Stimulated activated CD8-positive, alpha-beta memory T cell treated with anti-CD3 and anti-CD28 coated beads, Interleukin-2, amount 100 ng/mL, for 1 hour (primary cell): ENCODE results near the gene IL1RAPL2.

Experiments
- DNase-seq, 2 donors: peaks; one replicate each; pipeline ENCODE4 v3.0.0-alpha.2; 2020; ENCODE audit warnings: low read depth in 2 of 2

The IL1RAPL2 gene

DNA sequence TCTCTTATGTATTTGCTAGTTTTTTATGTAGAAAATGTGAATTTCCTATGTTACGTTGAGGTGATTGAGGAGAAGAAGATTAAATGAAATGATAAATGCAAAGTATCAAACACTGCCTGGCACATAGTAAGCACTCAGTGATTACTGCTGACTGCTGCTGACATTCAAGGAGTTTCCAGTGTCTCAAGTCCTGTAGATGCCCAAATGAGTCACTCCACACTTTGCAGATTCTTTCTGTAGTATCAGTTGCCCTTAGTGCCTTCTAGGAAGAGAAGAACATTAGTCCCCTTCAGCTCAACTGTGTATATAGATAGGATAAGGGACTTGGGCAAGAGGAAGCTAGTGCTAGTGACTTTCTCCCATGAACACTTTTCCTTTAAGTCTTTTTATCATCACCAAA, 895.0 kb downstream of the IL1RAPL2 start:
- DNase-seq = no peak

DNA sequence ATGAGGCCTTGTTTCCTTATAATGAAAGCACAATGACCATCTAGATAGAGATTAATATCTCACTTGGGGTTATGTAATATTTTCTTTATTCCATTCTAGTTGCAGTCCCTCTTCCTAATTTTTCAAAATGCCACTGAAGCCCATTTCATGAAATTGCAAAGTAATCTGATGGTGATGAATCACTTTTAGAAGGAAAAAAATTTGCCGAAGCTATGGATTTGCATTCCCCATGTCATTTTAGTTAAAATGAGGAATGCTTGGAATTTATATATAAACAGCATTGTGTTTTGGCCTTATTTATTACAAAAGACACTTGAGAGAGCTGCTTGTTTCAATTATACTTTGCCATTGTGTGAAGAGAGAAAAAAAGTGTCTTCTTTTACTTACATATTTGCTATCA, 896.2 kb downstream of the IL1RAPL2 start:
- DNase-seq = no peak

DNA sequence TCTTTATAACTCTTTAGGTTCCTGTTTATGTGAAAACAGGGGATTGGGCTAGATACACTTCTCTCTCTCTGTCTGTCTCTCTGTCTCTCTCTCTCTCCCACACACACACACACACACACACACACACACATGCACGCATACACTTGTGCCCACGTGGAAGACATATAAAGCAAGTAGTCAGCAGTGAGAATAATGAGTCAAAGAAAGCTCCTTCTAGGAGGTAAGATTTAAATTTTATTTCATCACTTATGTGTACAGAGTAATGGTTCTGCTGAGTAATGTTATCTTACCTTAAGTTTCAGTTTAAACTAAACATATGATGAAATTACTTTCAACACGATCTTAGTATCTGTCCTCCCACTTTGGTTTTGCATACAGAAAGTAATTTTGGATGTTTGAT, 897.5 kb downstream of the IL1RAPL2 start:
- no peak for DNase-seq

DNA sequence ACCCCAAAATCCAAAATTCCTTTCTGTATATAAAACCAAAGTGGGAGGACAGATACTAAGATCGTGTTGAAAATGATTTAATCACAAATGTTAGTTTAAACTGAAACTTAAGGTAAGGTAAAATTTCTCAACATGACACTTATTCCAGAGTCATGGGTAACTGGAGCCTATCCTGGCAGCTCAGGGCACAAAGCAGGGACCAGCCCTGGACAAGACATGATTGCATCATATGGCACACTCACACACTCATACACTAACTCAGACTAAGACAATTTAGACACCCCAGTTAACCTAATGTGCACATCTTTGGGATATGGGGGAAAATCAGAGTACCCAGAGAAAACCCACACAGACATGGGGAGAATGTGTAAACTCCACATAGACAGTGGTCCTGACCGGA, 898.6 kb downstream of the IL1RAPL2 start:
- no peak for DNase-seq

DNA sequence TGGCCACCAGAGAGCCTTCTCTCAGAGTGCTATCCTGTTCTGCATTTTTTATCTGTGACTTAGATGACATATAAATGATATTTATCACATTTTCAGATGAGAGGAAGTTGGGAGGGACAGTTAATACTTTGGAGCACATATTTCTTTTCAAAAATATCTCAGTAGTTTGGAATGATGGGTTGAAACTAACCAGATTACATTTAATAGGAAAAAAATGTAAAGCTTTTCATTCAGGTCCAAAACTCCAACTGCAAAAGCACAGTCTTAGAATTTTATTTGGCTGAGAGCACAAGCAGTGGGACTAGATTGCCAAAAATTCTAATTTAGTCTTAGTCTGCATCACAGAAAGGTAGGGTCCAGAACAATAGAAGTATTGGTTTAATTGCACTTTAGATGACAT, 902.7 kb downstream of the IL1RAPL2 start:
- no peak for DNase-seq

DNA sequence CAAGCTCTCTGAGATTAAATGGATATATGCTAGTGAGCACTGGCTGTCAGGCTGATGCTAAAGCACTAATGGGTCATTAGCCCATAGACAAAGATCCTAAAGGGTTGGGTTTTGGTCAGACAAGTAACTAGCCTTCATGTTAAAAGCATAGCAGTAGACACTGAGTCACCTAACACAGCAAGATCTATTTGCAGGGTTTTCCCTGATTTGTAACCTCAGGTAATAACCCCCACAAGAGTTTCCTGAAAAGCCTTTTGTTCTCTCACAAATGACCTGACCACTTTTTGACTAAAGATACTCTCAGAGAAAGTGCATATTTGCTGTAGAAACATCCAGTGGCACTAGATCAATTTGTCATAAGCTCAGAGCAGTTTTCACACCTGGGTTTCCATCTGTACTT, 905.6 kb downstream of the IL1RAPL2 start:
- DNase-seq = no peak

DNA sequence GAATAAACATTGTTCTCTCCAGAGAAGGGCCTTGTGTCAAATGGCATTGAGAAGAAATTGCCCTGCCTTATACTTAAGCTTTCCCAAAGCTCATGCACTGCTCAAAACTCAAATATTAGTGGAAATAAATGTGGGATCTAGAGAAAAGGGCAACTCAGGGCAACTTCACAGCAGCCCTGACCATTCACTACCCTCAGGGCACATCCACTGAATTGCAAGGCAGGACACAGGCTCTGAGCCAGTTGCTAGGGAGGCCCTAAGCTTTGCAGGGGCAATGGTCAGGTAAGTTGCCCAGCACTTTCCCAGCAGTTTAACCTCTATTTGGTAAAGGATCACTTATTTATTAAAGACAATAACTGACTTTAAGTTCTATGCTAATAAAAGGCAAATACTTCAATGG, 909.8 kb downstream of the IL1RAPL2 start:
- no peak for DNase-seq

DNA sequence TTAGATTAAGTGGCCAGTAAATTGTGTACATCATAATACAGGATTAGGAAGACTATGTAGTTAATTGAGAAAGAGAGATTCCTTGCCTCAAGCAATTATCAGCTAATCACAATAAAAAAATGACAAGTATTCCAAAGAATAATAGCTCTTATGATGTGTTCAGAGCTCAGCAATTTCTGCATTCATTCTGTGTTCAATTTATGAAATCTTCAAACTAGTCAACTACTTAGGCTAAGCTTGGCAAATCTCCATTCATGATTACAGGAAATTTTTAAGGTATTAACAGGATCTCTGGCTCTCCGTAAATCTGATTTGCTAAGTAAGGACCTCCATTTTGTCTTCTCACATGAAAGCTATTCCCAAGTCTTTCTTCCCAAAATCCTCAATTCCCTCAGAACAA, 911.4 kb downstream of the IL1RAPL2 start:
- DNase-seq = no peak

DNA sequence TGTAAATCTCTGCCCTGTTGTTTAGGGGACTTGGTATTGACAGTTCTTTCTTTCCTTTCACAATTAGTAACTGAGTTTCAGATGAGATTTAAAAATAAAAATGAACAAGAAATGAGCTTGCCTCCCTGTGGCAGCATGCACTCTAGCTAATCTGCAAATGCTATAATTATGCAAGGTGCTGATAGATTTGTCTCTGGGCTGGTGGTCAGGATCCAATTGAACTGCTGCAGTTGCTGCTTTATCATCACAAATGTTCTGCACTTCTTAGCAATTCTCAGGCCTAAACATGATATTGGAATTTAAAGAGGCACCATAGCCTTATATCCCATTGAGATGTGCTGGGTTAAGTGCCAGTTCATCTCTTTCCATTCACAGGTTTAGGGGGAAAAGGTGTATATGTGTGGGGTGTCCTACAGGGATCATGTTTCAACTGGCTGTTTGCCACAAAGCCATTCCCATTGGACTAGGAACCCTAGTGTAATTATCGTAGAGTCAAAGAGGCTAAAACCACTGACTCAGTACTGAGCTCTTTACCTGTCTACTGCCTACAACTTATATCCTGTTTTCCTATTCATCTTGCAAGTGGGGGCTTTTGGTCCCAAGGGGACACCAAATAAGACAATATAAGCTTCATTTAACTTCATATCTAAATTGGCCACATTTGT, 914.8 kb downstream of the IL1RAPL2 start:
- DNase-seq = no peak

DNA sequence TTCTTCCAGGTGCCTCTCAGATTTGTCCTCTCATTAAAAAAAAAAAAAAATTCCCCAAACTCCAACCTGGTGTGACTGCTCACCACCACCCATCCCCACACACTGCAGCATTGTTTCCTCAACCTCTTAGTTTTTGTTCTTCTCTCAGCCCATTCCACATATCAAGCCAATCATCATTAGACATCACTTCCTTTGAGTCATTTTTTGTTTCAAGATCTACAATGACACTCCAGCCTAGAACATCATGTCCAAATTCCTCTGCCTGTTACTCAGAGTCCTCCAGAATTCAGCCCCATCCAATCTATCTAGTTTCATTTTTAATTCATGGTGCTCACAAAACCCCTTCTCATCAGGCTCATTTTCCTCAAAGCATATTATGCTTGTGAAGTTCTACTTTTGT, 917.0 kb downstream of the IL1RAPL2 start:
- DNase-seq = no peak

DNA sequence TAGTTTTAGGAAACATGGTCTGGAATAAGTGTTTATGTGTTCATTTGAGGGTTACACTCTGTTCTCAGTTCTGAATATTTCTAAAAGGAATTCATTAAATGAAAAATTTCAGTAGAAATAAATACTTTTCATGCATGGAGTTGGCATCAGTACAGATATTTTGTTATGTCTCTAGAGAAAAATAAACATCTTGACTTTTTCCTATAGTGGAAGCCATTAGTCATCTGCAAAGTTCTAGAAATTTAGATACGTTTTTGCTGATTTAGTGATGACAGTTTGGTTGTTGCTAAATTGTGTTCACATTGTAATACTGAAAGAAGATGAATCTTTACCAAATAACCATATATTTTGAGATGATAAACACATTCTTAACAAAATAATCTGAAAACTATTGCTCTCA, 922.7 kb downstream of the IL1RAPL2 start:
- DNase-seq = no peak

DNA sequence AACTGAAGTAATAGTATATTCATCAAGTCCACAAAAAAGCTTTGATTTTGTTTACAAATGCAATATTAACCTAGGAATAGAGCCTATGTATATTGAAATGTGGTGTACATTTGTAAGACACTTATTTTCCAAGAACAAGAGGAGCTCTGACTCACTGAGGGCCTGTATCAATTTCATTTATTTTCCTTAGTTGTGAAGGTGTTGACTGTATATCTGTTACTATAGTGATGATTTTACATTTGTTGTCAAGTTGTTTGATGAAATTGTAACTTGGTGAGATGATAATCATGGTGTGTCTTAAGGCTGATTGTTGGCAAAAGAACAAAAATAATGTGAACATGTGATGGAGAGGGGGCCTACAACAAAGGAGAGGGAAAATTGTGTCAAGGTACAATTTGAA, 929.4 kb downstream of the IL1RAPL2 start:
- no peak for DNase-seq

DNA sequence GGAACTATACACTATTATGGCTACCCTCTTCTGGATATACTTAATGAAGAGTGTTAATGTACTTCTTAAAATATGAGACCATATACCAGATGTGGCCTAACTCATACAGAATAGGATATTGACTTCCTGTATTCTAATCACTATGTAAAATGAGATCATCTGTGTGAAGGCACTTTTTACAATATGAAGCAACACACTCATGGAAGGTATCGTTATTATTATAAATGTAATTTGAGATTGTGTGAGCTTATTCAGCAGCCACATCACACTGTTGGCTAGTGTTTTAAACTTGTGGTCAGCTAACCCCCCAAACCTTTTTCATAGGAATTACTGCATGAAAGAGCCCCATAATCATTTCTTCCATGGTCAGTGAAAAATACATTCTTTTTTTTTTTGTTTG, 936.3 kb downstream of the IL1RAPL2 start:
- DNase-seq = no peak

DNA sequence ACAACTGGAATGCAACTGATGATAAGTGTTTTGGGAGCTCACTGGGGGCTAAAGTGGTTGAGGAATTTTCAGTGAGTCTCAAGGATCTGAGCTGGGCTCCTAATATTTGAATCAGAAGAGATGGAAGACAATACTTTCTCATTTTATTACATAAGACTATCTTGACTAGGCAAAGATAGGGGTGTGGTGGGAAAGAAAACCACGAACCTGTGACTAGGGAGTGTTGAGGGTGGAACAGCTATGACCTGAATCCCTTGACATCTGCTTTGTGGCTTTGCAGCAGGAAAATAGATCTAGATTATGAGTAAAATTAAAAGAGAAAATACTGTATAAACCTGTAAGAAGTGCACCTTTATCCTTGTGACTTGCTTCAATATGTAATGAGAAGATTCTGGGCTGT, 949.6 kb downstream of the IL1RAPL2 start:
- no peak for DNase-seq

DNA sequence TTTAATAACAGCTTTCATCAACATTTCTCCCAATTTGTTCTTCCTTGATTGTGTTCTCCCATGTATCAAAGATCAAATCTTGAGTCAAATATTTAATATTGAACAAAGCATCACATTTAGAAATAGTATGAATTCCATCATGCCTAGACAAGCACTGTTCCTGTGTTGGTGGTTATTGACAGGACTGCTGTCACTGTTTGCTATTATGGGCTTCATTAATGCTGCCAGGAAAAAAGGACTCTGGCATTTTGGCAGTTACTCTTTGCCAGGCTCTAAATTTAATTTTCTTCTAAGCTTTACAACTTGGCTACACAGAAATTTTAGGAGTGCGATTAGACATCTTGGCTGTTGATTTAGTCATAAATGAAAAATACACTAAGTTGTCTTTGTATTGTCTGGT, 960.4 kb downstream of the IL1RAPL2 start:
- no peak for DNase-seq

DNA sequence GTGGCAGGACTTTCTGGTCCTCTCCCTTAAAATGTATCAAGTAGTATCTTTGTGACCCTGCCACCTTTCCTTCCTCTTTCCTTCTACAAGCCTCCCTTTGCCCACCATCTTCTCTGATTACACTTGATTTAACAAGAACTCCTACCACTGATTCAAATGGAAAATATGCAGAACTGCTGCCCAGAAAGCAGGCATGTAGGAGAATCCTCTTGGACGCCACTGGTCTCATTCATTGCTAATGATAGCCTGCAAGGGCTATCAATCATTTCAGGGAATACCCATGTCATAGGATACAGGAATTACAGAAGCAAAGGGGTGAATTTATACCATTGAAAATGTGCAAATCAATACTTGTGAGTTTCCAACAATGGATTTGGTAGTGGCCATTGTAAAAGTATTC, 961.8 kb downstream of the IL1RAPL2 start:
- DNase-seq = no peak

DNA sequence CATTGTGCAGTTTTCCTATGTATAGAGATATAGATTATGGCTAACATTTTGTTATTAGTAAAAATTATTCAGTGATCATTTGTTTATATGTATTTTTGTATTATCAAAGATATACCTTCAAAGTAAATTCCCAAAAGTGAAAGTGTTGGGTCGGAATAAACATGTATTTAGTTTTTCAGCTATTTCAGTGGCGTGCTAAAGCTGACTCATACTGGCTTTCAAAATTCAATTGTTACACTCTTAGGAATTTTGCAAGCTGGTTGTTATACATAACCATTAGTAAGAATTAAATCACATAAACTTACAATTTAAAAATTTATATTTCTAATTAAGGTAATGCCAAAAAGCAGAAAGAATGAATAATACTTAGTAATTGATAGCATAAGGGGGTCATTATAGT, 968.0 kb downstream of the IL1RAPL2 start:
- DNase-seq = no peak

DNA sequence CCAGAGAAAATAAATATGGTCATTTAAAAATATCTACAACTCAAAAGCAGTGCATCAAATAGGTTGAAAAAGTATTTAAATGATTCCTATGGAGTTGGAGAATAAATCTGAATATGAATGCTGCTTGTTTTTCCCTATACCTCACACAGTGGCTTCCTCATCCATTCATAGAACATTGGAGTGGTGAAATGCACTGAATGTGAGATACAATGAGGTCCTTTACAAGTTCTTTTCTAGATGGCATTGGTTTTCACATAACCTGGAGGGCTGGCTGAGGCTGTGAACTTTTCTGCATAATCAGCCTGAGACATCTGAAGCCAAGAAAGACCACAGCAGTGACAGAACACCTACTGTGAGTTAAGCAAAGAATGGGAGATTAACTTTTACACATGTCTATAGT, 977.3 kb downstream of the IL1RAPL2 start:
- DNase-seq = no peak

DNA sequence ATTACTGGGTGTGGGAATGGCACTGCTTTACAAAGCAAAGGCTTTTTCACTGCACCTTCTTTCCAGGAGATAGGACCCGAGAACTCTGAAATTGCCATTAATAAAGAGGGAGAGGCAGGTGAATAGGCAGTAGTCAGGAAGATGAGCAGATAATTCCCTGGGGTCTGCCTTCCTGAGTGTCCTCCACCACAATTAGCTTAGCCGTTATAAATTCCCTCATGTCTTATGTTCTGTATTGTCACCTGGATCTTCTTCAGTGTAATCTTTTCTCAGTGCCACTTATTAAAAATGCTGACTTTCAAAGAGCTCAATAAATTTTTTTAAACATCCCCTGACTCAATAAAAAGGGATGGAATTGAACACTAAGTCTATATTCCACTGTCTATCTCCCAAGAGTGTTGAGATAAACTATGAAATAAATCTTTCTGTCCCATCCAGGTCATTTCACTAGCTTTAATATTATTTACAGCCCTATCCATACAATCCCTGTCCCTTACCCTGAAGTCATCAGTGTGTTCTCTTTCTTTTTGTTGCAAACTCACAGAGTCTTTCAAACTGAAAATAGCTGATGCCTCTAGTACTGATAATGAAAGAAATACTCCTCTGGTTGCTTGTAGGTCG, 984.2 kb downstream of the IL1RAPL2 start:
- no peak for DNase-seq

DNA sequence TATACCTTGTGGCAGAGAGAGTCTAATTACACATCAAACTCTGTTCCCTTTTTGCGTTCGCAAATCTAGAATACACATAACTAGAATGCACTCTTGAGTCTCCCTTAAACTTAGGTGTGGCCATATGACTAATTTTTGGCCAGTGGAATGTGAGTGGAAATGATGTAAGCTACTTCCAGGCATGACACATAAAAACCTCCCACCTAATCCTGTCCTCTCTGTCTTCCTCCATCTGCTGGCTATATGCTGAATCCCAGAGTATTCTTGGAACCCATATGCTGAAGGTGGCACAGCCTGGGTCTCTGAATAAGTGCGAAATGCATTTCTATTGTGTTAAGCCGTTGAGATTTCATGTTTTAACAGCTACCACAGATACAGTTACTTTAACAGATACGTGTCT, 986.4 kb downstream of the IL1RAPL2 start:
- no peak for DNase-seq

DNA sequence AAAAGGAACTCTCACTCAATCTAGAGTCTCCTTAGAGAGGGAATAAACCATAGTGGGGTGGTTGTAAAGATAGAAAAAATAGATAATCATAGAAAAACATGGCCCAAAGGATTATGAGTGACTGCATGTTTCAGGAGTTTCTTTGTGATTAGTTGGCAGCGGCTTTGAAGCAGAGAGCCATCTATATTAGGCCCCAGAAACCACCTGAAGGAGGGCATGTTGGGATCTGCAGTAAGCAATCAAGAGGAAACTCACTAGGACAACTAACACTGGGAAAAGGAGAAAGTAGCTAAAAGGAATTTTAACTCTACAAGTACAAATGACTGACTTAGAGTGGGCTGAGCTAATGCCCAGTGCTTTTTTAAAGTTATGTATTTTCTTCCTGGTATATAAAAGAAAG, 987.1 kb downstream of the IL1RAPL2 start:
- no peak for DNase-seq

DNA sequence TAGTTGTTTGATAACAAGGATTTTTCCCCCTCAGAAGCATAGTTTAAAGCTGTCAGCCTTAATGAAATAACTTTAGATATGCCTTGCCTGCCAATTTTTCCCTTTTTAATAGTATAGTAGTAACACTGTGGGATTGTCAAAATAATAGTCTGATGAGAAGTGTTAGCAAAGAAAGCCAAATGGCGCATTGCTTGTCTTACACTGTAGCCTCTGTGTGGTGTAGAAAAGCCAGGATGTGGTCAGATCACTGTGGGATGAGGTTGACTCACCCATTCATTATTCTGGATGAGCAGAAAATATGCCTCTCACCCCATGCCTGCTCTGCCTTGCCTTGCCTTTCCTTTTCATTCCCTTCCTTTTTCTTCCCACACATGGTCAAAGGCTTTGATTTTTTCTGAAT, 998.5 kb downstream of the IL1RAPL2 start:
- DNase-seq = no peak

DNA sequence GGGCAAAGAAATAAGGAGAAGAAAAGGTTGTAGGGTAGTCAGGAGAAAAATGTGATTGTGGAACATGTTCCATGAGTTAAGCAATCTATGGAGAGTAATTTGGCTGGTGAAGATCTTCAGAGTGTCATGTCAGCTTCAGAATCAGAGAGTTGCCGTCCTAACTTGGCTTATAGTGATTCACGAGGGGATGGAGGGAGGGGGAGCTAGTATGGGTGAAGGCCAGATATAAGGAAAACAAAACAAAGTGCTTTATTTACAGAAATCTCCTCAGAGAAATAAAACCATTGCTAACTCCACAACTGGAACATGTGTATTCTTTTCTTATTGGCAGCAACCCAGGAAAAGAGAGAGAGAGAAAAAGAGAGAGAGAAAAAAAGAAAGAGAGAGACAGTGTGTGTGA, 999.9 kb downstream of the IL1RAPL2 start:
- no peak for DNase-seq

DNA sequence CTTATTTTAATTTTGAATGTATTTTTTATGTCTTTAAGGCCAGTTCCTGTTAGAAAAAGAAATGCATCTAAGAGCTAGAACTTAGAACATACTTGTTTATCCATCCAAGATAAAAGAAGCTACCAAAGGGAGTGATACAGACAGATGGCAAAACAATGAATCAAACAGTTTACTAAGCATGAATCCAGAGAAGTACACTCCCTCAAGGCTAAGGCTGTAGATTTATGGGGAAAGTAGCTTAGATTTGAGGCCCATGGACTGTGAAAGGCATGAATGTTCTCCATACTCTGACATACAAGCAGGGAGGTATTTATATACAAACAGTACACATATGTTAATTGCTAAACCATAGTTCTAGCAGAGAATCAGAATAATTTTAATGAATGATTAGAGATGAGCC, 1001.1 kb downstream of the IL1RAPL2 start:
- DNase-seq = no peak
